Measurements from ENCODE around the gene ASB17.

- TF ChIP-seq CTCF (IDR thresholded peaks at IDR 0.05) (no peak), POLR2A (IDR thresholded peaks at IDR 0.05) (no peak)
Observed at GRCh38 chr1:75980972-75981897, 49.0 kb upstream of the ASB17 start.
